ENCODE results near the gene BMPR1B.
"Not testable (repeated sequence)": the region's sequence is repeated elsewhere in the genome, so short reads cannot be mapped to it uniquely, and the experiment has no call there.

BMPR1B gene

DNA sequence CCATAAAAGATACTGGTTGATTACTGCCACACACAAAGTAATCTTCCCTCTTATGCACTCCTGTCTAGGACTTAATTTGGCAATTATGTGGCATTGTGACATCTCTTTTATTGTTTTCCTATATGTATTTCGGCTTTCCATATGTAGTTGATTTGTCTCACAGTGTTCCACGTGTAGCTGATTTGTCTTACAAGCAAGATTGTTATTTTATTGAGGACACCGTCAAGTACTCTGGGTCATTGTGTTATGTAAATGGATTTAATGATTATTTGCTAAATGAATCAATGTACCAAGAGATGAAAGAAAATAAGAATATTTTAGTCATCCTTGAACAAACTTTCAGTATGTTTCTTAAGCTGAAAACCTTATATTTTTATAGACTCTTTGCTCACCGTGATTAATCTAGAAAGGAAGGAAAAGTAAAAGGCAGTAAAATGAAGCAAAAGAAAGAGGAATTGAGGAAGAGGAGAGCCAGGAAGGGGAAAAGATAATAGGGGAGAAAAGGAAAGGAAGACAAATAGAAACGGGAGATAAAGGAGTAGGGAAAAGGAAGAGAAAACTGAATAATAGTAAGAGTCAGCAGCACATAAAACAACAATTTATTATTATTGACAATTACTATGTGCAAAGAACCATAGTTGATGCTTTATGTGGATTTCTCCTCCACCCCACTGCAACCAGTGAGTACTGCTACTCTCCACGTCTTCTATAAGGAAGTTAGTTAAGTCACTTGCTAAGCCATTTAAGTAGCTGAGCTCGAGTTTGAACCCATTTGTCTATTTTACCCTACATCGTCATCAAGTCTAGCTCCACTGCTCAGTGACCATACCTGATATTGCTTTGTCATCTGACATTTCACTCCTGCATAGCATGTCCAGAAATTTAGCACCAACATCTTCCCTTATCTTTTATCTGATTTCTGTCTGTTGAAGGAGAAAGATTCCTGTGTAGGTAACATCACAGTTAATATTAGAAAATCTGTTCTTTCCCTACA lies 336.5 kb downstream of the BMPR1B start:
- no peak for DNase-seq

GRCh38 chr4:95095348-95095974 lies 337.7 kb downstream of the BMPR1B start:
- no peak for DNase-seq

DNA sequence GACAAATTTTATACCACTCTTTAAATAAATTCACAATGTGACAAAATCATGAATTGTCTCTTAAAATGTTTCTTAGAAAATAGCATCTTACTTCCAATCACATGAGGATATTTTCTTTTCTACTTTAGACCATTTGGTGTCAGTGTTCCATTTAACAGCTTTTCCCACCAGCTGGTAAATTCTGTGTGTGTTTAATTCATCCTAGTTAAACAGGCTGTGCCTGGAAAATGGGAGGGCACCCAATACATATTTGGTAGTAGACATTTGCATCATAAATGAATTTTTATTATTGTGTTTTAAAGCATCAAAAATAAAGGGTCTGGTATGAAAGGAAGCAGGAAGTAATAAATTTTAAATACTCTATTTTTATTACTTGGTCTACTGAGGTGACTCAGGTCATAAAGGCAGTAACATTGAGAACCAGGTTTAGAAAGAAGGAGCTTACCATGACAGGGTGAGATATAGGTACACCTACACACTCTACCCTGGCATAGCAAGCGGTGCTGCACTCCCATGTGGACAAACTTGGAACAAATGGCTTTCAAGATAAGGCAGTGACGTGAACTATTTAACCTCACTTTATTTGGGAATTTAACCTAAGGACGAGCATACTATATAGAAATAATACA lies 344.5 kb downstream of the BMPR1B start:
- no peak for DNase-seq

DNA sequence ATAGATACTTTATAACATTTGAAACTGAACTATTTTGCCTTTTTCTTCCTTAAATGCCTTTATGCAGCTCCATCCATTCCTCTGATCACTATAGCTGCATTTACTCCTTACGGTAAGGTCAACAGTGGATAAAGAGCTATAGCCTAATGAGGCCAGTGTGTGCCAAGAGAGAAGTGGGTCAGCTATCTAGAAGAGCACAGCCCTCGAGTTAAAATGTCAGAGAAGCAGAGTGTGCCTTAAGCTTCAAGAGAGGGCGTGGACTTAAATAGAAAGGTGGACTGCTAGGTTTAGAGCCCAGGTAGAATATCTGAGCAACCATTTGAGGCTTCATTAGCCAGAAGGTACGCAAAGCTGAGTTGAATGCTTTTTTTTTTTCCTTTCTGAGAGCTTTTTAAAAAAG lies 347.4 kb downstream of the BMPR1B start:
- DNase-seq = no peak

- DNase-seq = no peak
Measured at GRCh38 chr4:95105983-95106382, 348.2 kb downstream of the BMPR1B start.

- DNase-seq = no peak
Measured at GRCh38 chr4:95106408-95106928, 348.7 kb downstream of the BMPR1B start.

GRCh38 chr4:95107004-95107403 lies 349.2 kb downstream of the BMPR1B start:
- no peak for DNase-seq

DNA sequence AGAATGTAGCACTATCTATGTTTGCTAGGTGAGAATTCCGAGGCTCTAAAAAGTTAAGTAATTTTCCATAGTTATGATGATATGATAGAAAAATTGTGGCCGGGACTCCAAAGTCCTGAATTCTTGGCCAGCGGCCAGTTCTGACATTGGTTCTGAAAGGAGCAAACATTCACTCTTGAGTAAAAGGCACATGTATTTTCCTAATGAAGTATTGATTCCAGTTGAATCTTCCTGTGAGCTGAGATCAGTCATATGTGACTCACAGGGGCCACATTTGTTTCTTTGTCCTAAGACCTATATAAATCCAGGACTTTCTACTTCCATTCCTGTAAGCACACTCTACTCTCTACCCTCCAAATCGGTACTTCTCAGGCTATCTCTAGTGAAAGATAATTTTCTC lies 349.9 kb downstream of the BMPR1B start:
- DNase-seq = no peak

DNA sequence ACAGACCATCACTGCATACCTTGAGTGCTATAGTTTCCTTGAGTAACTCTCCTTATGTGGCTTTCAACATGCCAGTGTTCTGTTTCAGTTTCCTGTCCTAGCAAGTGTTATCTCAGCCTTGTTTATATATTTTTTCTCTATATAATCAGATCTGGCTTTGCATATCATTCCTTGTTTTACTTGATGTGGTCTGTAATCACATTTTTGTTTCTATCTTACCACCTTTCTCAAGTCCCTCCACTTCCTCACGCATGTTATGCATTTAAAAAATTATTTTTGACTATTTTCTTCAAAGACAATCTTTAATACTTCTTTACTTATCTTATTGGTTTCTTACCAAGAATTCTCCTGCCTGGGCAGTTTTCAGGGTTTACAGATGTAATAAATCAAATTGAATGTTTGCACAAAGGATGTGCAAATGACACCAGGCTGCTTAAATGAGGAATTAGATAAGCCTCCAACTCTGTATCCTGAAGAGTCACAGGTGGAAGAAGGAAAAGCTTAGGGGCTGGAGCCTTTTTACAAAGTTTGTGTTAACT lies 351.2 kb downstream of the BMPR1B start:
- DNase-seq = no peak

DNA sequence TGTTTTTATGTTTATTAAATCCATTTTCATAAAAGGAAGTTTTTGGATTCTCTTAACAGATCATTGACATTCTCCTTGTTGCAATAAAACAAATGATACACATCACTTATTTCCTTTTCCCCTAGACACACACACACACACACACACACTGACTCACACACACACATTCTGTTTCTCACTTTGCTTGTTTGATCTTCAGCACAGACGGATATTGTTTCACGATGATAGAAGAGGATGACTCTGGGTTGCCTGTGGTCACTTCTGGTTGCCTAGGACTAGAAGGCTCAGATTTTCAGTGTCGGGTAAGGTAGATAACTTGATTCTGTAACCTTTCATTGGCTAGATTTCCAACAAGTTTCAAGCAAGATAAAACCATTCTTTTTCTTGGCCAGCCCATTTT lies 356.8 kb downstream of the BMPR1B start:
- no peak for DNase-seq

GRCh38 chr4:95118497-95118896 lies 360.7 kb downstream of the BMPR1B start:
- DNase-seq = no peak

DNA sequence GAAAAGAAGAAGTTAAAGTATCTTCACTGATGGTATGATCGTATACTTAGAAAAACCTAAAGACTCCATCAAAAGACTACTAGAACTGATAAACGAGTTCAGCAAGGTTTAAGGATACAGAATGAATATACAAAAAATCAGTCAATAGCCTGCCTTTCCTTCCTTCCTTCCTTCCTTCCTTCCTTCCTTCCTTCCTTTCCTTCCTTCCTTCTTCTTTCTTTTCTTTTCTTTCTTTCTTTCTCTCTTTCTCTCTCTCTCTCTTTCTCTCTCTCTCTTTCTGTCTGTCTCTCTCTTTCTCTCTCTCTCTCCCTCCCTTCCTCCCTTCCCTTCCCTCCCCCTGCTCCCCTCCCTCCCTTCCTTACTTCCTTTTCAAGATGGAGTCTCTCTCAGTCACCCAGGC lies 362.7 kb downstream of the BMPR1B start:
- DNase-seq = no peak

- no peak for DNase-seq
Measured at GRCh38 chr4:95122001-95122400, 364.2 kb downstream of the BMPR1B start.

GRCh38 chr4:95124906-95125504 lies 367.2 kb downstream of the BMPR1B start:
- no peak for DNase-seq

DNA sequence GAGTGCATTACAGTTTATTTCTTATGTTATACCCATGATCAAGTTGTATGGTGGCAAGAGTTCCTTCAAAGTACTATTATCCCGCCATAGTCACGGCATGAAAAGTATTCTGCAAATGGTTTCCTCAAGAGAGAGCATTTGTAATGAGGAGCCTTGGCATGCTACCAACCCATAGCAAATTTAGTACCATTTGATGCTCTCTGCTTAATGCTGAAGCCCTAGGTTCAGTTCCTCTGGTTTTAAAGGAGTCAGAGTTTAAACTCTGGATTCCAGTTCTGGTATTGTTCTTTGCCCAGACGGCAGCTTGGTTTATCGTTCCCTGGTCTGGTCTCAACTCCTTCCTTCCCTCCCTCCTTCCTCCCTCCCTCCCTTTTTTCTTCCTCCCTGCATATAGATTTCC lies 371.3 kb downstream of the BMPR1B start:
- no peak for DNase-seq

DNA sequence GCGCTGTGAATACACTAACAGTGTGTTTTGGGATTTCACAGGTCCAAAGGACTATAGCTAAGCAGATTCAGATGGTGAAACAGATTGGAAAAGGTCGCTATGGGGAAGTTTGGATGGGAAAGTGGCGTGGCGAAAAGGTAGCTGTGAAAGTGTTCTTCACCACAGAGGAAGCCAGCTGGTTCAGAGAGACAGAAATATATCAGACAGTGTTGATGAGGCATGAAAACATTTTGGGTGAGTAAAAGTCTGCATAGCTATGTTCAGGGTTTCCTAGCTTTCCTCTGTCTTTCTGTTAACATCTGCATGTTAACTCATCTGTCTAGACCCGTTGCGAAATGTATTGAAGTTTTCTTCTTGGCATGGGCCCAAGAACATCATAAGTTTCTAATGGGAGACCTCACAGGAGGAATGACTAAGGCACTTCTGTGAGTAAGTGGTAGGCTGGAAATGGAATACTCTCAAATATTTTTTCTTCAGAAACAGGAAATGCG lies 372.1 kb downstream of the BMPR1B start:
- no peak for DNase-seq

GRCh38 chr4:95134016-95134415 lies 376.3 kb downstream of the BMPR1B start:
- not testable (repeated sequence) for DNase-seq

DNA sequence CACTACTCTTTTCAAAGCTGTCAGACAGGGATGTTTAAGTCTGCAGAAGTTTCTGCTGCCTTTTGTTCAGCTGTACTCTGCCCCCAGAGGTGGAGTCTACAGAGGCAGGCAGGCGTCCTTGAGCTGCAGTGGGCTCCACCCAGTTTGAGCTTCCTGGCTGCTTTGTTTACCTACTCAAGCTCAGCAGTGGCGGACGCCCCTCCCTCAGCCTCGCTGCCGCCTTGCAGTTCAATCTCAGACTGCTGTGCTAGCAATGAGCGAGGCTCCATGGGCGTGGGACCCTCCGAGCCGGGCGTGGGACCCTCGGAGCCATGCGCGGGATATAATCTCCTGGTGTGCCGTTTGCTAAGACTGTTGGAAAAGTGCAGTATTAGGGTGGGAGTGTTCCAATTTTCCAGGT lies 381.7 kb downstream of the BMPR1B start:
- DNase-seq = not testable (repeated sequence)

- no peak for DNase-seq
Measured at GRCh38 chr4:95141361-95141760, 383.6 kb downstream of the BMPR1B start.

- no peak for DNase-seq
Measured at GRCh38 chr4:95142932-95143331, 385.2 kb downstream of the BMPR1B start.

- DNase-seq = no peak
Measured at GRCh38 chr4:95151255-95151654, 393.5 kb downstream of the BMPR1B start.

GRCh38 chr4:95153182-95153581 lies 395.4 kb downstream of the BMPR1B start:
- no peak for DNase-seq

Data from NK-92 treated with Interleukin-12 subunit alpha and Interleukin-12 subunit beta, amount 100 ng/mL, for 24 hours (cell line).